Stimulated activated CD4-positive, alpha-beta T cell treated with anti-CD3 and anti-CD28 coated beads, Interleukin-12 subunit alpha, Interleukin-12 subunit beta, amount 100 ng/mL, for 48 hours (primary cell): ENCODE measurements around the gene TLR4.

Experiments
- DNase-seq, 3 donors: peaks; one replicate each; pipeline ENCODE4 v3.0.0-alpha.2; 2020; ENCODE audit warnings: low read depth in 2 of 3, low spot score in 1 of 3

TLR4 gene

DNA sequence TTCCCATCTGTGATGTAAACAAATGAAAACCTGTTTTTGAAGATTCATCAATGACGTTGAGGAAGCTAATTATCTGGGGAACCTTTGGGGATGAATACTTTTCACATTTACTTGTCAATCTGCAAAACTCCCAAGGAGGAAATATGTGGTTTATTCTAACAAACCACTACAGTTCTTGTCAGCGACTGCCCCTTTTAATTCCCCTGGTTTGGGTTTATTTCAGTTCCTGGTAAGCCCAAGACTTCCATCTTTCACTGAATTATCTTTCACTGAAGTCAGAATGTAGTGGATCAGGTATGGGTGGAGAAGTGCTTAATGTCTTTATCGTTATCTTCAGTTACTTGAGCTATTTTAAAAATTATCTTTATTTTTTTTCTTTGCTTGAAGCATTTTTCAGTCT is 40.2 kb downstream of the TLR4 start:
- DNase-seq, result no peak

DNA sequence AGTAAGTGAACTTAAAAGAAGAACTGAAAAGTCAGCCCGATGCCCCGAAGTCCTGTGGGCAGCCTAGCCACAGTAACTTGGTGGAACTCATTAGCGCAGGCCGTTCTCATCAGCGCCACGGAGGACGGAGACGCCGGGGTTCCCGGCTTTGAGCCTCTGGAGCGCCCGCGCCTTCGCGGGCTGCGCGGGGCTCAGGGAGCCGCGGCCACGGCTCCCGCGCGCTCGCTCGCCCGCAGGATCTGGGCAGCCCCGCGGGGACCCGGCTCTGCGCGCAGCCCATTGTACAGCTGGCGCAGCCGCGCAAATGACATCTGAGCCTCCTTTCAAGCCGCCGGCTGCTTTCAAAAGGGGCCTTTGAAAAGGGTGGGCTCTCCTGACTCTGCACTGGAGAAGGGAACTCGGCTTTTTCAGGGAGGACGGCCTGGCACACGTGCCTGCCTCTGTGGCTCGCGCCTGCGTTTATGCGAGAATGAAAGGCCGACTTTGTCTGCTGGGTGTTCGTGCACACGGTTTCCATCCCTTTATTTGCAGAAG is 40.7 kb downstream of the TLR4 start:
- no peak for DNase-seq

DNA sequence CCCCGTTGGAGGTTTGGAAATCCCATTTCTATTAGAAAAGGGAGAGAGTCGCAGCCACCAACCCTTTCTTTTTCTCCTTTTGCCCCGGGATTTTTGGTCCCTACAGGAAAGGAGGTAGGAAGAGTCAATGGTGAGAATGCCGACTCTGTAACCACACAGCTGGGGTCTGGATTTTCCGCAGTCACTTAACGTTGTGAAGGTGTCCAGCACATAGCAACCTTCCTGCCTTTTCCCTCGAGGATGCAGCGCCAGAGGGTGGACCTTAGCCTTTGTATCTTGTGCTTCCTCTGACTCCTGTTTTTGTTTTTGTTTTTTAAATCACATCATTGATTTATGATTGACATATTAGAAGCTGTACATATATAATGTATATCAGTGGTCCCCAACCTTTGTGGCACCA is 41.4 kb downstream of the TLR4 start:
- no peak for DNase-seq

DNA sequence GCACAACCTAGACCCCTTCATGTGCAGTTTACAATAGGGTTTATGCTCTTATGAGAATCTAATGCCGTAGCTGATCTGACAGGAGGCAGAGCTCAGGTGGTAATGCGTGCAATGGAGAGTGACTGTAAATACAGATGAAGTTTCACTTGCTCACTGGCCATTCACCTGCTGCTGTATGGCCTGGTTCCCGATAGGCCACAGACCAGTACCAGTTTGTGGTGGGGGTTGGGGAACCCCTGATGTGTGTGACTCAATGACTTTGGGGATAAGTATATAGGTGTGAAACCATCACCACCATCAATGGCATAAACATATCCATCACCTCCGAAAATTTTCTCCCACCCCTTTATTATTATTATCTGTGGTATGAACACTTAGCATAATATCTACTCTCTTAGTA is 42.1 kb downstream of the TLR4 start:
- DNase-seq, result no peak

DNA sequence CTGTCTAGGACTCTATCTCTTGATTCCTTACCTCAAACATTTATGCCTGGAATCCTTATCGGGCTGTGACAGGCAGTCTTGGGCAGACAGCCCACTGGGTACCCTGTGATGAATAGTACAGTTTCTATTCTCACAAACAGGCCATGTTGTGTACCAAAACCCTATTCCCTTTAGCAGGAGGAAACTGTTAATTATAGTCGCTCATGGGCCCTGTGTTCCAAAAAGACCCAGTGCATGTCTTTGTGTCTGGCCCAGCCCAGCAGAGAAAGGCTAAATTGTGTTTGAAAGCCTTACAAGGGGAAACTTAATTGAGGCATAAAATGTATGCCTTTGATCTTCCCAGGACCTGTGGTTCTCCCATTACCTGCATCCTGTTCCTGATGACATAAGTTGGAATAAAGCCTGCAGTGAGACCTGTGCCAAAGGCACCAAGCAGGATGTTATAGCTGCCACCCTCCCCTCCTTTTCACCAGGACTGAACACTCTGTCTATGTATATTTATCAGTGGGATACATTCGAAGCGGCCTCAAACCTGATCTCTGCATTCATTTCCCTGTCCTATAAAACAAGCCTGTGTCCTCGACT is 43.3 kb downstream of the TLR4 start:
- no peak for DNase-seq

DNA sequence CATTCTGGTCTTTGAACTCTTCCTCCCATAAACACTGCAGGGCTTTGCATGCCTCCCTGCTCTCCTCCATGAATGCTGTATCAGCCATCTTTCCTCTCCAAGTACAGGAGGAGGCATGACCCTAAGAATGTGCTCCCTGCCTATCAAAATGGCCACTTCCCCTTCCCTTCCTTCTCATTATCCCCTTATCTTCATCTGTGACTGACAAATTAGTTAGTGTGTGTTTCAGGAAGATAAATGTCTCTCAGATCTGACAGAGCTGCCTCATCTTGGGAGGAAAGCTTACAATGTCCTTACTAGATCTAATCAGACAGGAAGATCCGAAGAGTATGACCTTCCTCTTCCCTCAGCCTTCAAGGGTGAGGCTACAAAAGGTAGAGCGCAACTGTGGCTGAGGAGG is 46.2 kb downstream of the TLR4 start:
- no peak for DNase-seq

DNA sequence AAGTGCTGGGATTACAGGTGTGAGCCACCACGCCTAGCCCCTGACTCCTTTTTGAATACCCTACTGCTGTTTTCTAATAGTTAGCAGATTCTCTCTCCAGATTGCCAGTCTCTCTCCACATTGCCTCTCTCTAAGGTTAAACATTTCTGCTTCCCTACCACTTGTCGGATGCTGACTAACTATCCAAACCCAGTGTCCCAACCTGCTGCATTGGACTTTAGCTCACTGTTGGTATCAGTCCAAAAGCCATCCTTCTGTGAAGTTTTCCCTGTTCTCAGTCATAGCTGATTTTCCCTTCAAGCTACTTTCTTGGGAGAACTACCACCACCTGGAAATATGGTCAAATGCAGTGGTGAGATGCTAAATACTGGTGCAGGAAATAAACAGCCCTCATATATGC is 48.7 kb downstream of the TLR4 start:
- no peak for DNase-seq

DNA sequence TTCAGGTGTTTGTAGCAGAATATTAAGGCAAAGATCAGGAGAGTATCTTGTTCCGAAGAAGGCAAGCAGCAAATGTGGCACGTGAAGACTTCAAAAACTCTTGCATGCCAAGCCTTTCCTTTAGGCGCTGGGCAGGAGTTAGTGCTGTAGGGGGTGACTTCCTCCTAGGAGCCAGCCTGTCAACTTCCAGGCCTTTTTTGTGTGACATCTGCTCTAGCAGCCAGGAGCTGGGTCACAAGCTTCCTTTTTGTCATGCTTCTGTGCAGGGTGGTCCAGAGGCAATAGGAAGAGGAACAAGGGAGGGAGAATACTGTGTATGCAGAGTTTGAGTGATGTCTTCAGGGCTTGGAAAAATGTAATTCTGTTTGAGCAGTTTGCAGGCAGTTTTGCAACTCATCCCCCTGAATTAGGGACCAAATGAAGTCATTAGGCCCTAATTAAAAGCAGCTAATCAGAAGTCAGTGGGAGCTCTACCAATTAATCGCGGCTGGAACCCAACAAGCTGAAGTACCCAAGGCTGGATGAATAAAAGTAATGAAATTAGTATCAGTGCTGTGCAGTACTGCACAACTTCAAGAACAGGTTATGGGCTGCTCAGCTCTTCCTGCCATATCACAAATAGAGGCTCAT is 53.5 kb downstream of the TLR4 start:
- no peak for DNase-seq

DNA sequence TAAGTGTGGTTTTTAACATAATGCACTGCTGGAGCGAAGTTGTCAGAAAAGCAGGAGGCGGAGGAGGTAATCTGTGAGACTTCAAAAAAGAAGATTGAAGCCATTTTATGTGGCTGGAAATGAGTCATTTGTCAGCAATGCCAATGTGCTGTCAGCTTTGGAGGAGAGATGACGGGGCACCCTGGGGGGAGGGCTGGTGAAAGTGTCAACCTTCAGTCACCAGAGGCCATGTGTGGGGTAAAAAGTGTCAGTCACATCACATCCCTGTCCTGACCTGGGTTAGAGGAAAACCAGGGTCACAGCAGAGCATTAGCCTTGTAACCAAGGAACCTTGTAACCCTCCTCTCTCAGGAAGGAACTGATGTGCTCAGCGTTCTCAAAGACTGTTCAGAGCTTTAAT is 59.1 kb downstream of the TLR4 start:
- no peak for DNase-seq

DNA sequence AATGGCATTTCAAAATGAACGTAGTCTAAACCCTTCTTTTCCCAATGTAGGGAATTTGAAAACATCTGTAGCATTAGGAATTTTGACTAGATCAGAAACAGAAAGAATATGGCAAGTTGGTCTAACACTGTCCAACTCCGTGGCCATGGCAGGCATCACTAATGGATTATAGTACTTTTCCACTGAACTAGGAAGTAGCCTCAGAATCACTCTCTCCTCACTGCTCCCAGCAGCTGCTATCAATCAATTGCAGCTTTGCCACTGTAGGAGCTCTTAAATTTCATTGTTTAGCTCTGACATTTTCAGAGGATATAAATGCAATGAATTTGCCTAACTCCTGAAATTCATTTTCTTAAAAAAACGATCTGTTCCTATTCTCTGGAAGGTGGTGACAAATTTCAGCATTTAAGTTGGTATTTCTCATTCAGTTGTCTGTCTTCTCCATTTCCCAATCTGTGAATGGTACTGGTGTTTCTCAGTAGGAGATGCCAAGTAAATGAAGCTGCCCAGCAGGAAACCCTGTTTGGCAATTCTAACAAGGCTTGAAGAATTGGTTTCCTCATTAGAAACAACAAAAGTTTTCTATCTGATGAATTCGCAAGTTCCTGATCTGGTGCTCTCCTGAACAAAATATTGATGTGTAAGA is 64.7 kb downstream of the TLR4 start:
- DNase-seq, result no peak

DNA sequence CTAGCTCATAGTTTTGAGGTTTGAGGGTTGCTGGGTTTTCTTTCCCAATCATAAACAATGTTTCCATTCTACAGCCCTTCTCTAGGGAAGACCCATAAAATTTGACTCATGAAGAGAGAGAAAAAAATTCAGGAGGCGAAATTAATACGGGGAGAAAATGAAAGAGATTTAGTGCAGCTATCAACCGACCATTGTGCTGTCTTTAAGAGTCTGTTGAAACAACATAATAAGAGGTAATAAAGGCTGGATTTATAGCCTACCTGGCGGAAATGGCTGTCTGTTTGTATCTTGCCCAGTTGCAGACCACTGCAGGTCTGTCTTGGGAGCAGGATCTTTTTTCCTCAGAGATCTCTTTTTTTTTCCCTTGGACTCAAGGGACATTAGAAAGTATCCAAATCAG is 66.9 kb downstream of the TLR4 start:
- no peak for DNase-seq

DNA sequence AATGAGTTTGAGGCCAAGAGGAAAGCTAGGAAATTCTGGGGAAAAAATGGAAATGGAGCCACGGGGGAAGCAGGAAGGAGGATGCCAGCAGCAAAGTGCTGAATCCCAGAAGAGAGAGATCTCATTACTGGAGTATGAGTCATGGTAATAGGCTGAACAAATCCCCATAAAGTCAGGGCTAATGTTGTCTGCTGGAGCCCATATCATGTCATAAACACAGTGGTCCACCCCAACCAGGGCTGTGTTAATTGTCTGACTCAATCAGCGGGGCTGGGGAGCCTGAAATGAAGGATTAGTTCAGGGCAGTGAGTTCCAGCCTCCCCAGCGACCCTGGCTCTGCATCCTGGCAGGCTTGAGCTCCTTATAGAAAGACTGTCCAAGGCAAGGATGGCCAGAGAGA is 68.8 kb downstream of the TLR4 start:
- DNase-seq, result no peak
